HG02938 (cell line): ENCODE measurements around the gene AFAP1L2.

Experiments
- ATAC-seq: cut with Tn5 transposase; IDR thresholded peaks from one replicate; pipeline ENCODE4 v1.9.1; 2021; ENCODE audit warnings: mild to moderate bottlenecking, moderate library complexity; ENCODE audit not compliant: unreplicated experiment

Gene AFAP1L2

GRCh38 chr10:114246679-114247305, 157.5 kb downstream of the AFAP1L2 start:
- ATAC-seq, result no peak

- ATAC-seq, result no peak
Measured at GRCh38 chr10:114245121-114245791, 159.0 kb downstream of the AFAP1L2 start.
